LNCAP (cell line): ENCODE data around the gene GRHL3.

Source experiments
- TF ChIP-seq, protein P1 (sequence below): fragments of 450-650 bp; IDR thresholded peaks from 2 replicates; pipeline ENCODE4 v1.5.1; 2017; ENCODE audit warnings: mild to moderate bottlenecking

Gene GRHL3

DNA sequence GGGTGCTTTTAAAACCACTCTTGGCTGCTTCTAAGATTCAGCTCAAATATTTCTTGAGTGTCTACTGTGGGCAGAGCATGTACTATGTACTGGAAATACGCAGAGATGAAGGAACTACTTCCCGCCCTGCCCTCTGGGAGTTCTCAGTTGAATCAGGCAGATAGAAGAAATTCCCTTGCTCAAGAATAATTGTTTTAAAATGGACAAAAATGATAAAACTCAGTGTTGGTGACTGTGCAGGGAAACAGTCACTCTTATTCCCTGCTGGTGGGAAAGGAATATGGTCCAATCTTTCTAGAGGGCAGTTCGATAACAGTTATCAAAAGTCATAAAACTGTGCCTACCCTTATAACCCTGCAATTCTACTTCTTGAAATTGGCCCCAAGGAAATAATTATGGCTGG lies 16.9 kb upstream of the GRHL3 start:
- TF ChIP-seq, protein P1, sequence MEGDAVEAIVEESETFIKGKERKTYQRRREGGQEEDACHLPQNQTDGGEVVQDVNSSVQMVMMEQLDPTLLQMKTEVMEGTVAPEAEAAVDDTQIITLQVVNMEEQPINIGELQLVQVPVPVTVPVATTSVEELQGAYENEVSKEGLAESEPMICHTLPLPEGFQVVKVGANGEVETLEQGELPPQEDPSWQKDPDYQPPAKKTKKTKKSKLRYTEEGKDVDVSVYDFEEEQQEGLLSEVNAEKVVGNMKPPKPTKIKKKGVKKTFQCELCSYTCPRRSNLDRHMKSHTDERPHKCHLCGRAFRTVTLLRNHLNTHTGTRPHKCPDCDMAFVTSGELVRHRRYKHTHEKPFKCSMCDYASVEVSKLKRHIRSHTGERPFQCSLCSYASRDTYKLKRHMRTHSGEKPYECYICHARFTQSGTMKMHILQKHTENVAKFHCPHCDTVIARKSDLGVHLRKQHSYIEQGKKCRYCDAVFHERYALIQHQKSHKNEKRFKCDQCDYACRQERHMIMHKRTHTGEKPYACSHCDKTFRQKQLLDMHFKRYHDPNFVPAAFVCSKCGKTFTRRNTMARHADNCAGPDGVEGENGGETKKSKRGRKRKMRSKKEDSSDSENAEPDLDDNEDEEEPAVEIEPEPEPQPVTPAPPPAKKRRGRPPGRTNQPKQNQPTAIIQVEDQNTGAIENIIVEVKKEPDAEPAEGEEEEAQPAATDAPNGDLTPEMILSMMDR: no peak

DNA sequence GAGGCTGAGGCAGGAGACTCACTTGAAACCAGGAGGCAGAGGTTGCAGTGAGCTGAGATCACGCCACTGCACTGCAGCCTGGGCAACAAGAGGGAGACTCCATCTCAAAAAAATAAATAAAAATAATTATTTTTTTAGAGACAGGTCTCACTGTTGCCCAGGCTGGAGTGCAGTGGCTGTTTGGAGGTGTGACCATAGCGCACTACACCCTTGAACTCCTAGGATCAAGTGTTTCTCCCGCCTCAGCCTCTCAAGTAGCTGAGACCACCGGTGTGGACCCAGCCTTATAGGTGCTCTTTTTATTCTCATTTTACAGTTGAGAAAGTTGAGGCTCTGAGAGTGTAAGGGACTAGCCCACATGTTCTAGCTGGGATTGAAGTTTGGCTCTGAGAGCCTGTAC lies 15.6 kb upstream of the GRHL3 start:
- TF ChIP-seq, protein P1: no peak

DNA sequence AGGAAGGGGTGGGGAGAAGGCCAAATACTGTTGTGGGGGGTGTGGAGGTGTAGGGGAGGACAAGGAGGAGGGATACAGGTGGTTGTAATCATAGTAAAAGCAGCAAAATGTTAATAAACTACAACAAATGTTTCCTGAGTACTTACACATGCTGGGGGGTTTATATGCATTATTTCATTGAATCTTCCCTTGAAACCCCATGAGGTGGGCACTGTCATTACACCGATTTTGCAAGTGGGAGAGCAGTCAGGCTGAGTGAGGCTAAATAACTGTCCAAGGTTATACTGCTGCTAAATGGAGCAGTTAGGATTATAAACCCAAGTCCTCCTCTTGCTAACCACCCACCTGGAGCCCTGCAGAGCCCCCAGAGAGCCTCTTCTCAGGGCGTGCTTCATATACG lies 14.4 kb upstream of the GRHL3 start:
- TF ChIP-seq, protein P1: no peak

DNA sequence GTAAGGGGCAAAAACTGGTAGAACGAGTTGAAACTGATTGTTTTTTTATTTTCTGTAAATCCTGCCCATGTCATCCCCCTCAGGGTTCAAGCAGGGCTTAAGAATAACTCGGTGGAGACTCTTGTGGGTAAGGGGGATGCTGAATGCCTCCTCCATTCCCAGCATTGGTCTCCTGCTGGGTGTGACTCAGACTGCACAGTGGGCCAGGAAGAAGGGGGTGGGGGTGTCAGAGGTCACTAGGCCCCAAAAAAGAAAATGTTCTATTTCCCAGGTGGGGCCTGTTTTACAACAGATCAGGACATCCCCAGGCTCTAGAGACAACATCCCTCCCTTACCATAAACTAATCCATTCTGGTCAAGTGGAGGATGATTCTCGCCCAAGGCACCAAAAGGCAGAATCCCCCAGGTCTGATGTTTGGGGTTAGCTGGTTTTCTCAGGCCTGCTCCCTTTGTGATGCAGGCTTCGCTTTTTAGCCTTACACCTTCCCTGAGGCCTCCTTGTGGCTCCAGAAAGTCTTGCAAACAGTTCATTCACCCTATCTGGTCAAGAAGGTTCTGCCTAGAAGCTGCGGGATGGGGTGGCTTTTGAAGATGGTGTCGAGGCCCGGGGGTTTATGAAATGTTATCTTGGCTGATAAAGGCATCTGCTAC lies 10.7 kb upstream of the GRHL3 start:
- TF ChIP-seq, protein P1: no peak

DNA sequence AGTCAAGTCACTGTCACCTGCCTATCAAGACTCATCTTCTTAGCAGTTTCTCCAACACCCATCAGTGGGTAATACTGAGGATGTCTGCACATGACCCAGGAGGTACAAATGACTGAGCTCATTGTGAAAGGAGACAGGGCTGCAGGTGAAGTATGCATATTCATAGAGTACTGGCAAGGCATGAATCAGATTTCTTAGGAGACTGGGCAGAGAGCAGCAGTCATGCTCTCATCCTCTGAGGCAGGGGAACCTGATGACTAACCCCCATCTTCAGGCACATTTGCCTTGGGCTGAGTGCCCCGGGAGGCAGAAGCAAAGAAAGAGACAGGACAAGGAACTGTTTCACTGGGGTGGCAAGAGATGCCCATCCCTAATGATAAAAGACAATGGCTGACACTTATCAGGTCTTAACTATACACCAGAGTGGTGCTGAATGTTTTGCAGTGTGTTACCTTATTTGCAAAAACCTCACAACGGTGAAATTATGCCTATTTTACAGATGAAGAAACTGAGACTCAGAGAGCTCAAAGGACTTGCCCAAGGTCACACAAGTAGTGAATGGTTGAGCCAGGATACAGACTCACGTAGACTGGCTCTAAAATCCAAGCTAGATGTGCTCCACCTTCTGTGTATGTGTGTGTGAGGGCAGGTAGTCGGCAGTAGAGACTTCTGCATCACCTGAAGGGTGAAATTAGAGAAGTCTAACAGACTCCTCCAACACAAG lies 9.2 kb upstream of the GRHL3 start:
- TF ChIP-seq, protein P1: no peak

DNA sequence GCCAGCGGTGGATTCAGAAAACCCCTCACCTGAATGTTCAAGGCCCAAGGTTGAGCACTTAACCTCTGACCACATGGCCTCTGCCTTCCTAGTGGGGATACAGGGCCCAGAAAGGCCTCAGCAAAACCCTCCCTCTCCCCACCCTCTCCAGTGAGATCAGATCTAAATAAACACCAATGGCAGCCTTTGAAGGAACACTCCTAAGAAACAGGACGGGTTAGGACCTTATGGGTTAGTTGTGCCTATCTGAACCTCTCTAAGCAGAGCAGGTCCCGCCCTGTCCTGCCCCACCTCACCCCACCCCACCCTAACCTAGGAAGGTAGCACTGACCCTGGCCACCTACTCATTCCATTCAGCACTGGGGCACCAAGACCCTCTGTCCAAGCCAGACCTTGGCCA lies 7.9 kb upstream of the GRHL3 start:
- TF ChIP-seq, protein P1: no peak

DNA sequence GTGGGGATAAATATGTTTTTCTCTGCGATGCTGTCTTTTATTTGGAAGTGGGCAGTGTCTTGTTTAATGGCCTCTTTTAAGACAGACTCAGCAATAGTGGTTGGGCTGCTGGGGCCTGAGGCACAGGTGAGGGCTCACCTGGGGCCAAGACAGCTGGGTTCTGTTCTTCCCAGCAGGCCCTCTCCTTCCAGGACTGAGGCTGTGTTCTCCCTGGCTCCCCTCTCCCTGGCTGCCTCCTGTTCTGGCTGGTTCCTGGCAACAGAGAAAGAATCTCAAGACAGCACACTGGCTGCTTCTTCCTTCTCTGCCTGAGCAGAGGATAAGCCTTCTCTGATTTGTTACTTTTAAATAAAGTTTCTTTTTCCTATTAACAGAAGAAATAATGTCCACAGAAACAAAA lies 7.4 kb upstream of the GRHL3 start:
- TF ChIP-seq, protein P1: no peak
